Small intestine (tissue), 7 donors: ENCODE results near the gene IL1R2. TPM values are rescaled to one million over a fixed set of nuclear protein-coding genes. Genes with fewer than 3 reads are reported as not detected.

Experiments used
- DNase-seq, 2 donors: peaks; one replicate each; pipeline versions ENCODE4 v3.0.0 to v3.0.0-alpha.2; 2013
- FAIRE-seq: peaks from 2 replicates; lab custom pipeline; 2012; peaks lifted over from hg19 to GRCh38; lab: Jason Lieb, UNC
- H3K27ac ChIP-seq, 3 donors: one replicate each; pipeline ENCODE4 v1.5.1; 2013; ENCODE audit warnings: low read length in 2 of 3, mild to moderate bottlenecking in 2 of 3, control low read depth in 1 of 3, inconsistent platforms in 1 of 3, low read depth in 1 of 3, moderate library complexity in 1 of 3
- H3K27me3 ChIP-seq, 3 donors: one replicate each; pipeline ENCODE4 v1.6.1; 2013; ENCODE audit warnings: low read length in 3 of 3, inconsistent platforms in 1 of 3; ENCODE audit not compliant: control insufficient read depth in 3 of 3, insufficient read depth in 3 of 3
- H3K36me3 ChIP-seq, 3 donors: one replicate each; pipeline ENCODE4 v1.6.1; 2013; ENCODE audit warnings: low read length in 3 of 3, inconsistent platforms in 1 of 3, low read depth in 1 of 3, mild to moderate bottlenecking in 1 of 3, moderate library complexity in 1 of 3; ENCODE audit not compliant: control insufficient read depth in 3 of 3, insufficient read depth in 2 of 3
- H3K4me1 ChIP-seq, 3 donors: one replicate each; pipeline ENCODE4 v1.6.1; 2013; ENCODE audit warnings: low read length in 2 of 3, inconsistent platforms in 1 of 3, low read depth in 1 of 3, mild to moderate bottlenecking in 1 of 3, moderate library complexity in 1 of 3; ENCODE audit not compliant: control insufficient read depth in 3 of 3, insufficient read depth in 2 of 3
- H3K4me3 ChIP-seq, 3 donors: one replicate each; pipeline ENCODE4 v1.5.1; 2013; ENCODE audit warnings: low read length in 3 of 3, control low read depth in 1 of 3, inconsistent platforms in 1 of 3, low read depth in 1 of 3, mild to moderate bottlenecking in 1 of 3, moderate library complexity in 1 of 3
- H3K9me3 ChIP-seq, 2 donors: one replicate each; pipeline ENCODE4 v1.6.1; 2013; ENCODE audit warnings: low read depth in 1 of 2, low read length in 1 of 2; ENCODE audit not compliant: control insufficient read depth in 2 of 2, insufficient read depth in 1 of 2
- WGBS, 3 donors: extraction: QIAGEN DNeasy Blood & Tissue Kit; methylation state at CpG; one replicate each; pipeline ENCODE4 v1.1.7; 2013; 5-methylcytosine and 5-hydroxymethylcytosine counted together
- polyA plus RNA-seq, 4 donors: library from polyadenylated mRNA; stranded (reverse) in 3 of 4; unstranded in 1 of 4; fragments of 200-250 nt in 3 of 4; fragments of 120-200 nt in 1 of 4; gene quantifications; one replicate each; pipeline versions ENCODE4 v1.2.1 to v1.2.3, GENCODE V29; 2013
- donor health status: healthy with polysubstance abuse.
- donor health status: control.
- donor health status: control.
- donor health status: Bipolar disorder and iron deficiency.
- donor health status: healthy.

The IL1R2 gene
- polyA plus RNA-seq, 4 donors: 1.5 to 5.2 (median 2.7) TPM

DNA sequence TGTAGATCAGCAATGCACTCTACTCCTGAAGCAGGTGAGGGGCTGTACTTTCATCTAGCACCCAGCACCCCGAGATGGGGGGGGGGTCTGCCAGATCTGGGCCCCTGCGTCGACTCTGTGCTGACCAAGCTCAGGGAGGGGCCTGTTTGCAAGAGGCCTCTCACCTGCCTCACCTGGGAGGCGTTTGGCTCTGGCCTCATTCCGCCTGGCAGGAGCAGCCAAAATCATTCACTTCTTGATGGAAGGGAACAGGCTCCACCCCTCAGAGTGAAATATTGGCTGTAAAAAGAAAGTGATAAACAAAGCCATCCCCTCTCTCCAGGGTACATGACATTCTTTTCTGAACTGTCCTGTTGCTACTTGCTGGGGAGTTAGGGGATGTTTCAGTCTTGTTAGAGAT is 10.7 kb upstream of the IL1R2 start:
- DNase-seq: no peak
- Histone ChIP-seq H3K27ac (no peak overlapping the region), H3K9me3 (no peaks in the 10 kb centered on the region), H3K36me3 (no peaks in the 10 kb centered on the region), H3K4me1 (no peaks in the 10 kb centered on the region), H3K4me3 (no peak overlapping the region), H3K27me3 (no peaks in the 10 kb centered on the region)
- FAIRE-seq: no peak
- 48 to 78% (median 59%) methylated on average over 5 of the region's 5 CpGs for WGBS, 3 donors

DNA sequence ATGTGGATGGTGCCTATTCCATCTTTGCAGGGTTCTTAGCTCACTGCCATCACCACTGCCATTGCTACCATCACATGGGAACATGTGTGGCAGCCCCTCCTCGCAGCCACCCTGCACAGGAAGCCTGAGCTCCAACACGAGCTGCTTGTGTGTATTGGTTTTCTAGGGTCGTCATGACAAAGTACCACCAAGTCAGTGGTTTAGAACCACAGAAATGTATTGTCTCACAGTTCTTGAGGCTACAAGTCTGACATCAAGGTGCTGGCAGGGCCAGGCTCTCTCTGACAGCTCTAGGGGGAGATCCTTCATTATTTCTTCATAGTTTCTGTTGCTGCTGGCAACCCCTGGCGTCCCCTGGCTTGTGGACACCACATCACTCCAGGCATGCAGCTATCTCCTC is 10.3 kb upstream of the IL1R2 start:
- Histone ChIP-seq H3K36me3 (no peaks in the 10 kb centered on the region), H3K27me3 (no peaks in the 10 kb centered on the region), H3K9me3 (no peaks in the 10 kb centered on the region), H3K27ac (no peak overlapping the region), H3K4me3 (no peak overlapping the region), H3K4me1 (peaks cover 0 to 3% (median 0%) of the 10 kb centered on the region in 3 donors)
- DNase-seq (no peak), FAIRE-seq (no peak)
- WGBS, 3 donors: 76 to 79% (median 79%) methylated on average over 4 of the region's 4 CpGs

DNA sequence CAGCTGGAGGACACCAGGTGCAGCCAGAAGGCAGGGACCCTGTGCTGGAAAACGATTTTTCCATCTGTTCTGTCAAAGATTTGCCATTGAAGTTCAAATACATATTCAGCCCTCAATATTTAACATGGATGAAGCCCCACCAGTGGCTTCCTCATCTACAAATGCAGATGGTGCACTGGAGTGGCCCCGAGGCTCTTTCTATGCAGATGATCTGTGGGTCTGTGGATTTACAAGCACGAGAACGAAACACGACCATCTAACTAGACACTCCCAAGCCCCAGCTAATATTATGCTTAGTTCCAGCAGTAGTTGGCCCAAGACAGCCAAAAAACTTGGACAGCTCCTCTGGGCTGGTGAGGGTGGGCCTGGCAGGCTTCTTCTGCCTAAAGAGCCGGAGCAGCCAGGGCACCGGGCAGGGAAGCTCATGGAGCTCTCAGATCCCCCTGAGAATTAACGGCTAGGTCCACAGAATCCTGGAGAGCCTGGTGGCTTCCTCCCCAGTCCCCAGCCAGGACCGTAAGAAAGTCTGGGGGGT is 9.2 kb upstream of the IL1R2 start:
- Histone ChIP-seq H3K4me1 (peaks cover 0 to 10% (median 0%) of the 10 kb centered on the region in 3 donors), H3K27me3 (no peaks in the 10 kb centered on the region), H3K9me3 (no peaks in the 10 kb centered on the region), H3K4me3 (no peak overlapping the region), H3K27ac (no peak overlapping the region), H3K36me3 (no peaks in the 10 kb centered on the region)
- WGBS, 3 donors: 72 to 85% (median 79%) methylated on average over 9 of the region's 9 CpGs
- no peak for DNase-seq
- FAIRE-seq: no peak

DNA sequence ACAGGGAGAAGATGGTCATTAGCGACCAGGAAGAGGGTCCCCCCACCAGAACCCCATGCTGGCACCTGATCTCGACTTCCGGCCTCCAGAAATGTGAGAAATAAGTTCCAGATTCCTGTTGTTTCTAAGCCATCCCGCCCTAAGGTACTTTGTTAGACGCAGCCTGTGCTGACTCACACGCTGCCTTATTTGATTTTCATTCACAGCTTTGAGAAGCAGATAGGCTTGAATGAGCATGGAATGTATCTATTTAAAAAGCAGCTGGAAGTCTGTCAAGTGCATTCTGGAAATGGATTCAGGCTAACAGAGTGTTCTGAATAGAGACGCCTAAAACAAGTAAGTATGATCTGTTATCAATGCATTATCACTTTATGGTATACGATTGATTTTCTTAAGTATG is 8.3 kb upstream of the IL1R2 start:
- DNase-seq (no peak), FAIRE-seq (no peak)
- Histone ChIP-seq H3K4me3 (no peak overlapping the region), H3K9me3 (no peaks in the 10 kb centered on the region), H3K36me3 (no peaks in the 10 kb centered on the region), H3K27ac (no peak overlapping the region), H3K27me3 (no peaks in the 10 kb centered on the region), H3K4me1 (peaks cover 0 to 10% (median 0%) of the 10 kb centered on the region in 3 donors)
- WGBS, 3 donors: 70 to 74% (median 74%) methylated on average over 8 of the region's 8 CpGs

DNA sequence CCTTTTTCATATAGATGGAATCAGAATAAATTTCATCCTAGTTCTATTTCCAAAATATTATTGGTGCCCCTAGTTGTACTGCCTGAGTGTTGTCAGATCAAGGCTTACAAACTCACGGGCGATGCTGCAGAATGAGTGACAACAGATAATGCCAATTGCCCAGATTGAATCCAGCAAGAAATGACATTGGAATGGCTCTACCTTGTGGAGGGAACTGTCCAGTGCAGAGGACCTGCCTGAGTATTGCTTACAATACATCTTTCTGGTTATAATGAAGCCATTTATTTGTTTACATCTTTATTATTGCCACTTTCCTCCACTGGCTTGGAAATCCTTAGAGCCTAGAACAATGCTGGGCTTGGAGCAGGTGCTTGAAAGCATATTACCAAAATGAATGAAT is 7.8 kb upstream of the IL1R2 start:
- Histone ChIP-seq H3K9me3 (no peaks in the 10 kb centered on the region), H3K36me3 (no peaks in the 10 kb centered on the region), H3K27me3 (no peaks in the 10 kb centered on the region), H3K27ac (no peak overlapping the region), H3K4me1 (peaks cover 0 to 10% (median 0%) of the 10 kb centered on the region in 3 donors), H3K4me3 (no peak overlapping the region)
- FAIRE-seq: no peak
- WGBS, 3 donors: 70 to 83% (median 76%) methylated on average over 2 of the region's 2 CpGs
- no peak for DNase-seq

DNA sequence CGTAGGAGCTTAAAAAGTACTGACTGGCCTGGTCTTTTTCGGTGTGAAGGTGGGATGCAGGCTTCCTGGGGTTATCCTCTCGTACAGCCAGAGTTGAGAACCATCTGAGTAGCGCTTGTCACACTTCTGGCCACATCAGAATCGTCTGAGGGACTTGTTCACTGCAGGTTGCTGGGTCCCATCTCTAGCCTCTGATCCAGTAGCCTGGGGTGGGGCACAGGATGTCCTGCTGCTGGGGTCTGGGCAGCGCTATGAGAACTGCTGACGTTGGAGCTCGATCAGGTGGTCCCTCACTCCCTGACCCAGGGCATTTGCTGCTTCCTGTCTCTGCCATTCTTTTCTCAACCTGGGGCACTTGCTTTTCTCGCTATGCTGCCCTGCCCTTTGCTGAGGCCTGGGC is 7.1 kb upstream of the IL1R2 start:
- DNase-seq: no peak
- no peak for FAIRE-seq
- Histone ChIP-seq H3K36me3 (no peaks in the 10 kb centered on the region), H3K4me3 (no peak overlapping the region), H3K4me1 (peaks cover 0 to 10% (median 0%) of the 10 kb centered on the region in 3 donors), H3K9me3 (no peaks in the 10 kb centered on the region), H3K27ac (no peak overlapping the region), H3K27me3 (no peaks in the 10 kb centered on the region)
- WGBS, 3 donors: 83 to 88% (median 84%) methylated on average over 9 of the region's 9 CpGs

DNA sequence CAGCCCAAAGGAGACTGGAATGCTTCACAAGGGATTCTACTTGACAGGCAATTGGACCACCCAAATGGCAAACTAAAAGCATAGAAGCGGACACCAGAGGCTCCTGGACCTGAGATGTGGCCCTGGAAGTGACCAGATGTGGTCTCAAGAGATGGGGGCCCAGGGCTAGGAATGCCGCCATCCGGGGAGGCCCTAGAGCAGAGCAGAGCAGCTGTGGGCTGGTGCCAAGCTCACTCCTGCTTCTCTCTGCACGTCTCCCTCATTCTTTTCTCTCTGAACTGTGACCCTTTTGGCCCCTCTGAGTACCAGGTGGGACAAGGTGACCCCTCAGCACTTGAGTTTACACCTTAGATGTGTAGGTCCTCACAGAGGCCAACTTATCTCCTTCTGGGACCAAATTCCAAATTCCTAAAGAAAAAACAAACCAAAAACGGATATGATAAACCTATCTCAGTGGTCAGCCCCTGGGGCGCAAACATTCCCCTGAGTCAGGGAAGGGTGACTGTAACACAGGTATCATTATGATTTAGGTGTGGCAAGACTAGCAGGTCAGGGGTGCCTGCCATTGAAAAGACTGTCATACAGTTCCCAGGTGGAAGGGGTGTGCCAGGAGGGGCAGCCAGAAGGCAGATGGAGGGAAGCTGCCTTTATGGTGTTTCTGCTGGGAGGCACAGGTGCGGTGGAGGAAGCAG is 6.5 kb upstream of the IL1R2 start:
- Histone ChIP-seq H3K4me1 (peaks cover 0 to 10% (median 0%) of the 10 kb centered on the region in 3 donors), H3K27ac (no peak overlapping the region), H3K4me3 (no peak overlapping the region), H3K9me3 (no peaks in the 10 kb centered on the region), H3K36me3 (no peaks in the 10 kb centered on the region), H3K27me3 (no peaks in the 10 kb centered on the region)
- FAIRE-seq: no peak
- 70 to 86% (median 82%) methylated on average over 7 of the region's 7 CpGs for WGBS, 3 donors
- DNase-seq: peak; percentile 16 to 34

DNA sequence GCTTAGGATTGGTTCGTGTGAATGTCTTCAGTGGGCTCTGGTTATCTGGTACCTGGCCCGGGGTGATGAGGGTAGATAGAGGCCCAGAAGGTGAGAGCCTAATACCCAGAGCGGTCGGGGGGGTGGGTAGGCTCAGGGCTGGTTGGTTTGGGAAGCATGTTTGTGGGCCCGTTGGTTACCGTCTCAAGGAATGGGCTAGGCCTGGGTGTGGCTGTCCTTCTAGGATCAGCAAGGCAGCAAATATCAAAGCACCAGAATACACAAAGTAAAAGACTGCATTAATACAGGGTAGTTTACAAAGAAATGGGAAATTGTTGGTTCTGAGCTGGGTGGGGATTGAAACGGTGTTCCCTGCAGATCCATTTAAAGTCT is 6.0 kb upstream of the IL1R2 start:
- DNase-seq (no peak), FAIRE-seq (no peak)
- Histone ChIP-seq H3K36me3 (no peaks in the 10 kb centered on the region), H3K27me3 (no peaks in the 10 kb centered on the region), H3K27ac (no peak overlapping the region), H3K9me3 (no peaks in the 10 kb centered on the region), H3K4me3 (no peak overlapping the region), H3K4me1 (peaks cover 0 to 10% (median 0%) of the 10 kb centered on the region in 3 donors)
- 54 to 85% (median 77%) methylated on average over 7 of the region's 7 CpGs for WGBS, 3 donors
